Stimulated activated naive CD8-positive, alpha-beta T cell treated with anti-CD3 and anti-CD28 coated beads, Interleukin-15, amount 100 ng/mL, for 72 hours (primary cell): ENCODE results near the gene YWHAE.
A peak's percentile ranks its signal among the peaks of the same experiment; 100 is the strongest.
"Not testable (repeated sequence)": the region's sequence is repeated elsewhere in the genome, so short reads cannot be mapped to it uniquely, and the experiment has no call there.

Experiments
- ATAC-seq: fragments of 150-1000 bp; cut with Tn5 transposase; 2 replicates; pipeline ENCODE4 v1.10.0; 2021; ENCODE audit warnings: mild to moderate bottlenecking, moderate library complexity
- DNase-seq, 2 donors: peaks; one replicate each; pipeline ENCODE4 v3.0.0; 2021 to 2022
- H3K27ac Mint-ChIP-seq, 2 donors: one replicate each; pipeline ENCODE4 v1.8.0; 2022; ENCODE audit warnings: mild to moderate bottlenecking in 2 of 2, mixed read lengths in 2 of 2, moderate library complexity in 2 of 2
- H3K27me3 Mint-ChIP-seq: one replicate; pipeline ENCODE4 v1.8.0; 2022; ENCODE audit warnings: mixed read lengths
- H3K4me1 Mint-ChIP-seq: one replicate; pipeline ENCODE4 v1.8.0; 2022; ENCODE audit warnings: mild to moderate bottlenecking, mixed read lengths
- H3K4me3 Mint-ChIP-seq, 2 donors: one replicate each; pipeline ENCODE4 v1.8.0; 2022; ENCODE audit warnings: mild to moderate bottlenecking in 2 of 2, mixed read lengths in 2 of 2, moderate library complexity in 1 of 2
- H3K9me3 Mint-ChIP-seq, 2 donors: one replicate each; pipeline ENCODE4 v1.8.0; 2022; ENCODE audit warnings: mixed read lengths in 2 of 2

YWHAE gene

DNA sequence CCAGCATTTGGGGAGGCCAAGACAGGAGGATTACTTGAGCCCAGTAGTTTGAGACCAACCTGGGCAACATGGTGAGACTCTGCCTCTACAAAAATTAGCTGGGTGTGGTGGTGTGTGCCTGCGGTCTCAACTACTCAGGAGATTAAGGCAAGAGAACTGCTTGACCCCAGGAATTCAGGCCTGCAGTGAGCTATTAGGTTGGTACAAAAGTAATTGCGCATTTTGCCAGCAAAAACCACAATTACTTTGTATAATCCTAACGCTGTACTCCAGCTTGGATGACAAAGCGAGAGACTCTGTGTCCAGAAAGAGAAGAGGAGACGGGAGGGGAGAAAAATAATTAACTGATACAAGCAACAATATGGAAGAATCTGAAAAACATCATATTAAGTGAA is 32.7 kb downstream of the YWHAE start:
- no peak for DNase-seq
- H3K27me3 Mint-ChIP-seq = no peaks in the 10 kb centered on the region
- H3K27ac Mint-ChIP-seq = peak overlapping the region; percentile 11 to 51
- H3K9me3 Mint-ChIP-seq = no peaks in the 10 kb centered on the region
- no peak overlapping the region for H3K4me3 Mint-ChIP-seq
- ATAC-seq = no peak
- H3K4me1 Mint-ChIP-seq = peaks cover 77% of the 10 kb centered on the region

DNA sequence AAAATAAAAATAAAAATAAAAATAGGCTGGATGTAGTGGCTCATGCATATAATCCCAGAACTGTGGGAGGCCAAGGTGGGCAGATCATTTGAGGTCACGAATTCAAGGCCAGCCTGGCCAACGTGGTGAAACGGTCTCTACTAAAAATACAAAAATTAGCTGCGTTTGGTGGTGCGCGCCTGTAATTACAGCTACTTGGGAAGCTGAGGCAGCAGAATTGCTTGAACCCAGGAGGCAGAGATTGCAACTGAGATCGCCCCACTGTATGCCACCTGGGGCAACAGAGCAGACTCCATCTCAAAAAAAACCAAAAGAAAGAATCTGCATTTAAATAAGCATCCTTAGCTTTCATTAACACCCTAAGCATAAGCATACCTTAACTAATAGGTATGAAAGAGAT is 33.8 kb downstream of the YWHAE start:
- no peak for ATAC-seq
- no peak overlapping the region for H3K27ac Mint-ChIP-seq
- no peak for DNase-seq
- H3K4me1 Mint-ChIP-seq = peaks cover 79% of the 10 kb centered on the region
- H3K27me3 Mint-ChIP-seq = no peaks in the 10 kb centered on the region
- no peaks in the 10 kb centered on the region for H3K9me3 Mint-ChIP-seq
- no peak overlapping the region for H3K4me3 Mint-ChIP-seq

DNA sequence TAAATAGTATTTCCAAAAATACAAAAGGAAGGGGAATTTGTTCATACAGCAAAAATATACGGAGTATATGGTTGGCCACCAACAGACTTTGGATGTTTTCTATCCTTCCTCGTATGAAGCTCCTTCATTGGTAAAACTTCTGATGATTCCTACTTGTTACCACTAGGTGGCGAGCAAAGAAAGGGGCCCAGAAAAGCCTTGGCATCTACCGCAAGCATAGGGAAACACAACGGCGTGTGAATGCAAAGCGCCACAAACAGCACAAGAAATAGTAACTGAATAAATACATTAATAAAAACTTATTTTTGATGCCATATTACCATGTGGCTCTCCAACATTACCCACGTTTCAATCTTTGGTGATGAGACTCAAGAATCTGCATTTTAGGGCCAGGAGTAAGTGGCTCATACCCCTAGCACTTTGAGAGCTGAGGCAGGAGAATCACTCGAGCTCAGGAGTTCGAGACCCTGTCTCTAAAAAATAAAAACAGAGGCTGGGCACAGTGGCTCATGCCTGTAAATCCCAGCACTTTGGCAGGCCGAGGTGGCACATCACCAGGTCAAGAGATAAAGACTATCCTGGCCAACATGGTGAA is 34.5 kb downstream of the YWHAE start:
- H3K27me3 Mint-ChIP-seq = no peaks in the 10 kb centered on the region
- ATAC-seq (peak; percentile 75), DNase-seq (peak; percentile 48 to 58)
- H3K4me3 Mint-ChIP-seq = peak overlapping the region; percentile 24 to 37
- H3K4me1 Mint-ChIP-seq = peaks cover 79% of the 10 kb centered on the region
- H3K27ac Mint-ChIP-seq = peak overlapping the region in 1 of 2 donors; percentile 22
- H3K9me3 Mint-ChIP-seq = no peaks in the 10 kb centered on the region

DNA sequence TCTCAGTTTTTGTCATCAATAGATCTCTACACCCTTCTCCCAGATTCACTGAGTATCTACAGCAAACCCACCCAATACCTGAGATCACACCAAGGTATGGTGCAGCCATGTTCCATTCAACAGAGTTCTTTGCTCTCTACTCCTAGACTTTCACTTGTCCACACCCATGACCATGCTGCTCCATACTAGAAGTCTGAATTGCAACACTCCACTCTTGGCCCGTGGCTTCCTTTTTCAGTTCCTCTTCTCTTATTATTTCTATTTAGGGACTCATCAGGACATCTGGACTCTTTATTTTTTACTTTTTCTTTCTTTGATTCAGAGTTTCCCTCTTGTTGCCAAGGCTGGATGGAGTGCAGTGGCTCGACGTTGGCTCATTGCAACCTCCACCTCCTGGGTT is 37.1 kb downstream of the YWHAE start:
- H3K27ac Mint-ChIP-seq = peak overlapping the region in 1 of 2 donors; percentile 84
- H3K4me1 Mint-ChIP-seq = peaks cover 75% of the 10 kb centered on the region
- H3K9me3 Mint-ChIP-seq = no peaks in the 10 kb centered on the region
- H3K27me3 Mint-ChIP-seq = no peaks in the 10 kb centered on the region
- ATAC-seq = peak; percentile 27
- H3K4me3 Mint-ChIP-seq = peak overlapping the region; percentile 52 to 53
- no peak for DNase-seq

DNA sequence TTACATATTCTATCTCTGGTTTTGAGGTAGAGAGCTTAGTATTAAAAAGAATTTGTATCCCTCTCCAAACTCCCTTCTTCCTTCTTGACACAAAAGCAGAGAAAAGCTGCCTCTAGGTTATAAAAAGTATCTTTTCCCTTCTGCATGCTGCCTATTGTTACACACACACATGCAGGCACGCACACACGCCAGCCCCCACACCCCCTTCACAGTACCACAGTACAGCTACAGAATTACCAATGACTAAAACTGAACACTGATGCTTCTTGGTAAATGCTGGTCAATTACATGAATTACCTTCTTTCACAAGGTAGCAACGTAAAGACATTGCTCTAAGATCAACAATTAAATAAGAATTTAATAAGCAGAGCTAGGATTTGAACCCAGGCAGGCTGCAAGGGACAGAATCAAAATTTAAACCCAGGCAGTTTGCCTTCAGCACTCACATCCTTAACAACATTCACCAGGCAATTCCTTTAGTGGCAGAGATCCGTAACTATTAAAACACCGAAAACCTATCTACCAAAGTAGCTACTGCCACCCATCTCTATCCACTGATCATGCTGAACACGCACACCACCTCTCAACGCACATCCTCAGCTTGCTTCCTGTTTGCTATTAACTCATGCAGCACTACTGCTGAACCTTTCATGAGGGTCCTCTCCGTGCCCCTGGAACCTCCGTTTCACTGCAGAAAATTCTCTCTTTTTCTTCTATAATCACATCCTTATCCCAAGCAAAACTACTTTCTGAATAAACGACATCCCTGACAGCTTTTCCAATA is 37.8 kb downstream of the YWHAE start:
- DNase-seq = peak in 1 of 2 donors; percentile 41
- peak overlapping the region; percentile 59 to 84 for H3K27ac Mint-ChIP-seq
- H3K27me3 Mint-ChIP-seq = no peaks in the 10 kb centered on the region
- no peaks in the 10 kb centered on the region for H3K9me3 Mint-ChIP-seq
- H3K4me1 Mint-ChIP-seq = peaks cover 68% of the 10 kb centered on the region
- peak overlapping the region; percentile 52 to 53 for H3K4me3 Mint-ChIP-seq
- ATAC-seq = peak; percentile 83

DNA sequence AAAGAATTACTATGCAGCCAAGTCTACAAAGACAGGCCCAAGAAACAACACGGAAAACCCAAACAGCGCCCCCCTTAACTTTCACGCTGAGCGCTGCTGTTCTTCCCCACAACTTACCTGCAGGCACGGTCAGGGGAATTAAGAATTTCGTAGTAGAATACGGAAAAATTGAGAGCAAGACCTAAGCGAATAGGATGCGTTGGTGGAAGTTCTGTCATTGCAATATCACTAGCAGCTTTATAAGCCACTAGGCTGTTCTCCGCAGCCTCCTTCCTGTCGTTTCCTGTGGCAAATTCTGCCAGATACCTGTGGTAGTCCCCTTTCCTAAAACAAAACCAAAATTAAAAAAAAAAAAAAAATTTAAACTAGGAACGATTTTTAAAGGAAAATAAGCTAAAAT is 39.0 kb downstream of the YWHAE start:
- H3K27ac Mint-ChIP-seq = peak overlapping the region in 1 of 2 donors; percentile 40
- H3K27me3 Mint-ChIP-seq = no peaks in the 10 kb centered on the region
- DNase-seq (no peak), ATAC-seq (no peak)
- H3K4me3 Mint-ChIP-seq = peak overlapping the region; percentile 3 to 58
- peaks cover 57% of the 10 kb centered on the region for H3K4me1 Mint-ChIP-seq
- H3K9me3 Mint-ChIP-seq = no peaks in the 10 kb centered on the region

DNA sequence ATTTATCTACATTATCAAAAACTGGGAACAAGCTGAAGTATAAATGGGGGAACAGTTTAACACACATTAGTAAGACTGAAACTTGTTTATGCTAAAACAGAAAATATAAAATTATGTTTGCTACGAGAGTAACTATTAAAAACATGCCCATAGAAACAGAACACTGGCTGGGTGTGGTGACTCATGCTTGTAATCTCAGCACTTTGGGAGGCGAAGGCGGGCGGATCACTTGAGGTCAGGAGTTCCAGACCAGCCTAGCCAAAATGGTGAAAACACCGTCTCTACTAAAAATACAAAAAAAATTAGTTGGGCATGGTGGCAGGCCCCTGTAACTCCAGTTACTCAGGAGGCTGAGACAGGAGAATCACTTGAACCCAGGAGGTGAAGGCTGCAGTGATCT is 39.7 kb downstream of the YWHAE start:
- H3K27ac Mint-ChIP-seq, H3K27me3 Mint-ChIP-seq, ATAC-seq, DNase-seq, H3K9me3 Mint-ChIP-seq: not testable (repeated sequence)
- Mint-ChIP-seq H3K4me1 (peaks cover 50% of the 10 kb centered on the region), H3K4me3 (peak overlapping the region in 1 of 2 donors; percentile 19)

DNA sequence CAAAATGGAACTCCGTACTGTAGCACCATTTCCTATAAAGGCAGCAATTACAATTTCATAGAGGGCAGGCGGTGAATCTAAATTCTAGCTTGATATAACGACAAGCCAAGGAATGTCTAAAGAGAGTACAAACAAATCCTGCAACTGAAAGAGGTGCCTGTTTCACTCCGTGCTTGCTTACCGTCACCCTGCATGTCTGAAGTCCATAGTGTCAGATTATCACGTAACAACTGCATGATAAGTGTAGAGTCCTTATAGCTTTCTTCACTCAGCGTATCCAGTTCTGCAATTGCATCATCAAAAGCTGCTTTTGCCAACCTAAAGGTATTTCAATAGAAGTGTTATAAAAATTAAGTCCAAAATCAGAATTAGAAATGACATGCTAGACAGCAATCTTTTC is 46.0 kb downstream of the YWHAE start:
- Mint-ChIP-seq H3K27ac (no peak overlapping the region), H3K27me3 (no peaks in the 10 kb centered on the region), H3K9me3 (no peaks in the 10 kb centered on the region), H3K4me3 (no peak overlapping the region), H3K4me1 (peaks cover 9% of the 10 kb centered on the region)
- no peak for DNase-seq
- ATAC-seq = no peak

DNA sequence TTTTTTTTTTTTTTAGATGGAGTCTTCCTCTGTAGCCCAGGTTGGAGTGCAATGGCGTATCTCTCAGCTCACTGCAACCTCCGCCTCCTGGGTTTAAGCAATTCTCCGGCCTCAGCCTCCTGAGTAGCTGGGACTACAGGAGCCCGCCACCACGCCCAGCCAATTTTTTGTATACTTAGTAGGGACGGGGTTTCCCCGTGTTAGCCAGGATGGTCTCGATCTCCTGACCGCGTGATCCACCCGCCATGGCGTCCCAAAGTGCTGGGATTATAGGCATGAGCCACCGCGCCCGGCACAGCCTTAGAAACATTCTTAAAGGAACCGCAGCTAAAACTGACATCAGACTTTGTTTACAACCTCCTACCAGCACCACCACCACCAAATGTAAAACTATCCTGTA is 47.5 kb downstream of the YWHAE start:
- DNase-seq, ATAC-seq, H3K9me3 Mint-ChIP-seq, H3K27me3 Mint-ChIP-seq, H3K4me3 Mint-ChIP-seq: not testable (repeated sequence)
- Mint-ChIP-seq H3K27ac (peak overlapping the region in 1 of 2 donors; percentile 78), H3K4me1 (peaks cover 22% of the 10 kb centered on the region)

DNA sequence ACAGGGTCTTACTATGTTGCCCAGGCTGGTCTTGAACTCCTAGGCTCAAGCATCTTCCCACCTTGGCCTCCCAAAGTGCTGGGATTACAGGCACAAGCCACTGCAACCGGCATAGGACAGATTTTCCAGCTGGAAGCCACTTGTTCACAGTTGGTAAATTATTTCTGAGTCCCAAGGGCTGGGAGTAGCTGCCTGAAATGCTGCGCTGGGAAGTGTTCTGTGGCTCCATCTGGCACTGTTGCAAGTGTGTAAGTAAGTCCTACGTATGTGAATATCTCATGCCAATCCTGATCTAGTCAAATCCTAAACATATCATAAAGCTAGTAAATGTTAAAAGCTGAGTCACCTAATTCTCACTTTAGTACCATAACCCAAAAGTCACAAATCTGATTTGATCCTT is 48.1 kb downstream of the YWHAE start:
- ATAC-seq (no peak), DNase-seq (no peak)
- Mint-ChIP-seq H3K9me3 (no peaks in the 10 kb centered on the region), H3K4me3 (no peak overlapping the region), H3K4me1 (peaks cover 26% of the 10 kb centered on the region), H3K27me3 (no peaks in the 10 kb centered on the region), H3K27ac (peak overlapping the region in 1 of 2 donors; percentile 19)

DNA sequence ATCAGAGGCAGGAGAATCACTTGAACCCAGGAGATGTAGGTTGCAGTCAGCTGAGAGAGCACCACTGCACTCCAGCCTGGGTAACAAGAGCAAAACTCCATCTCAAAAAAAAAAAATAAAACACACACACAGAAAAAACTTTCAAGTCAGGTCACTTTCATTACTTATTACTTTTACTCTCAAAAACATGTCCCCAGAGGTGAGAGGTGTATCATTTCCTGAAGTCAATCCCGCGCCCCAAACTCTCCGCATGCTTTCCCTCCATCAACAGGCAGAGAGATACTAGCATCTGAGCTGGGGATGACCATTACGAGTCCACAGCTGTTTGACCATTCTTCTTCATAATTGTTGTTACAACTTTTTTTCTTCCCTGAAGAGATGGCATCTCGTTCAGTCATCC is 48.7 kb downstream of the YWHAE start:
- H3K4me3 Mint-ChIP-seq = no peak overlapping the region
- H3K9me3 Mint-ChIP-seq = no peaks in the 10 kb centered on the region
- no peak for ATAC-seq
- peaks cover 31% of the 10 kb centered on the region for H3K4me1 Mint-ChIP-seq
- DNase-seq = no peak
- H3K27ac Mint-ChIP-seq = peak overlapping the region; percentile 25 to 46
- H3K27me3 Mint-ChIP-seq = no peaks in the 10 kb centered on the region

DNA sequence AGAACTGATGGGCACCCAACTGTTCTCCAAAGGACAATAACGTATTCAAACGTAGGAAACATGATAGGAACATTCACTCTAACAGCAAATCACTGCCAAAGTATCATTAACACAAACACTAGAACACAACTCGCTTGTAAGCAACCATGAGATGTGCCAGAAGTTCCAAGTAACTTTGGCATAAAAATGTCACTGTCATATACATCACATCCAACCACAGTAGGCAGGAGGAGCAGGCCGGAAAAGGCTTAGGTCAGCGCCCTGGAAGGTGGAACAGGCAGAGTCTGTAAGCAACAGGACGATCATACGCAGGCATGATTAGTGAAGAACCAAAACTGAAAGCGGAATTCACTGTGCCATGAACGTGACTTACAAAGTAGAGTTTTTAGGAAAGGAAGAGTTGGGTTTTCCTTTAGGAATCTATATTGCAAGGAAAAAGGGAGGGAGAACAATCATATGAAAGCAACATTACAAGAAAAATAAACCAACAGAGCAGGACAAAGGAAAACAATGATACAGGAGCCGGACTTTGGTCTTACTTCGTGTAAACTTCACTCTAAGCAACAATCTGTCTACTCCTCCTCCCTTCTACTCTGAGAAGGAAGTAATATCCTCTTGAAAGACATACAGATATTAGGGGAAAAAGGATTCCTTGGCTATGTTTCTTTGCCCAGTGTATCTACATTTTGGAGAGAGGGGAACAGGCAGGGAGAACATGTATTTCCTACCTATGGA is 52.3 kb downstream of the YWHAE start:
- H3K4me1 Mint-ChIP-seq = peaks cover 41% of the 10 kb centered on the region
- ATAC-seq (no peak), DNase-seq (no peak)
- no peaks in the 10 kb centered on the region for H3K9me3 Mint-ChIP-seq
- no peak overlapping the region for H3K4me3 Mint-ChIP-seq
- H3K27ac Mint-ChIP-seq = peak overlapping the region in 1 of 2 donors; percentile 20
- H3K27me3 Mint-ChIP-seq = no peaks in the 10 kb centered on the region

DNA sequence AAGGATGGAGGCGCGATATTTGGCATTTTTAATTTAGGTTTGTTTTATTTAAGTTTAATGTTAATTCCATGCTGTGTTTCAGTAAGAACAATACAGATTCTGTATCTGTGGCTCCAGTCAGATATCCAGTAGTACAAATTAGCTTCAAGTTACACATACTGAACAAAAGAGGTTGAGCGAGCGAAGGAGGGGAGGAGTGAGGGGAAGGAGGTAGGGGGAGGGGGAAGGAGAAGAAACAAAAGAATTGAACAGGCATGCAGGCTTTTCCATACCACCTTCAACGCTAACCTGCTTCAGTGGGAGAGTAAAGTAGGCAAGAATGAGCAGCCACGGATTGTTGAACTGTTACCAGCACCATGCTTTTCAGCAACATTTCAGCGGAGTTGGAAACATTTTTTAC is 55.5 kb downstream of the YWHAE start:
- Mint-ChIP-seq H3K4me3 (no peak overlapping the region), H3K4me1 (peaks cover 33% of the 10 kb centered on the region), H3K27me3 (no peaks in the 10 kb centered on the region), H3K9me3 (no peaks in the 10 kb centered on the region), H3K27ac (peak overlapping the region; percentile 27 to 82)
- ATAC-seq (no peak), DNase-seq (no peak)

DNA sequence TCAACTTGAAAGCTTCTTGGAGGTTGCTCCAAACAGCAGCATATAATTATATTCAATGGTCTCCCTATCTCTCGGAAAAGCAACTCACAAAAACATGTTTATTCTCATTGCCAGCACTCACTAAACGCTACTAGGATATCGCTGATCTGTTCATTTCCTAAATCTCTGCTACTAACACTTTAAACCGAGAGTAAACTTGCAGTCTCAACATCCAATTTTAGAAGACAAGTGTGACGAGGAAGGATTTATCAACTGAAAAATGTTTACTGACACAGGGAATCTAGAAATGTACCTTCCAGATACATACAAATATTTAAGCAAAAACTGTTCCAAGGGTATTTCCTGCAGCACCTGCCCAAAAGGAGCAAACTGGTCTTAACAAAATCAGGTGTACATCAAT is 56.5 kb downstream of the YWHAE start:
- Mint-ChIP-seq H3K4me3 (no peak overlapping the region), H3K27ac (peak overlapping the region in 1 of 2 donors; percentile 19), H3K9me3 (no peaks in the 10 kb centered on the region), H3K4me1 (peaks cover 28% of the 10 kb centered on the region), H3K27me3 (no peaks in the 10 kb centered on the region)
- ATAC-seq (no peak), DNase-seq (no peak)

DNA sequence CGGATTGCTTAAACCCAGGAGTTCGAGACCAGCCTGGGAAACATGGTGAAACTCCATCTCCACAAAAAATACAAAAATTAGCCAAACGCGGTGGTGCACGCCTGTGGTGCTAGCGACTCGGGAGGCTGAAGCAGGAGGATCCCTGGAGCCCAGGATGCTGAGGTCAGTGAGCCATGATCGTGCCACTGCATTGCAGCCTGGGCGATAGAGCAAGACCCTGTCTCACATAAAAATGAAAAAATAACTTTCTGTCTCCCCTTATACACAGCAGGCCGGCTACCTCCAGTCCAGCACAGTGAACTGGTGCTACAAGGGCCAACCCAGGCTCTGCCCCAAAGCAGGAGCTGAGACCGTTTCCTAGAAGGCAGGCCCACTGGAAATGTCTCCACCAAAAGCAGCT is 59.7 kb downstream of the YWHAE start:
- no peaks in the 10 kb centered on the region for H3K27me3 Mint-ChIP-seq
- no peak for ATAC-seq
- no peaks in the 10 kb centered on the region for H3K9me3 Mint-ChIP-seq
- H3K27ac Mint-ChIP-seq = no peak overlapping the region
- H3K4me3 Mint-ChIP-seq = no peak overlapping the region
- peaks cover 3% of the 10 kb centered on the region for H3K4me1 Mint-ChIP-seq
- no peak for DNase-seq

DNA sequence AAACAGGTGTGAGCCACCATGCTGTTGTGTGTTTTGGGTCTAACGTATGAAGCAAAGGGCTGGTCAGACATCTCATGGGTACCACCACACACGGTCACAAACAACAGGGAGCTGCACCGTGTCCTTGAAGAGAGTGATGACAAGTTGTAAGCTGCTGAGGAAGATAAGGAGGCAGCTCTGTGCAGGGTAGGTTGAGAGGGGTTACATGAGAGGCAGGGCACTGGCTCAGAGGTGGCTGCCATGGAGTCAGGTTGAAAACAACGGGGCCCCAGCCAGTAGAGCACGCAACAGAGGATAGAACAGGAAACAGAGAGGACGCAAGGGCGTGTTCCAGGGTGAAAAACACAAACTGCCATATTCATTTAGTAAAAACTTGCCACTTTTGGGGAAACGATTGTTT is 68.3 kb downstream of the YWHAE start:
- peaks cover 13% of the 10 kb centered on the region for H3K4me1 Mint-ChIP-seq
- no peaks in the 10 kb centered on the region for H3K27me3 Mint-ChIP-seq
- H3K27ac Mint-ChIP-seq = peak overlapping the region in 1 of 2 donors; percentile 65
- no peak for DNase-seq
- ATAC-seq = peak; percentile 59
- H3K4me3 Mint-ChIP-seq = no peak overlapping the region
- no peaks in the 10 kb centered on the region for H3K9me3 Mint-ChIP-seq
